Measurements from ENCODE around the gene ARID3A. TPM values are rescaled to one million over a fixed set of nuclear protein-coding genes. Genes with fewer than 3 reads are reported as not detected.
A peak's percentile ranks its signal among the peaks of the same experiment; 100 is the strongest.

The ARID3A gene
- total RNA-seq, 1 experiment from 2014 or later, result 0.85 TPM

- TF ChIP-seq, protein P1, sequence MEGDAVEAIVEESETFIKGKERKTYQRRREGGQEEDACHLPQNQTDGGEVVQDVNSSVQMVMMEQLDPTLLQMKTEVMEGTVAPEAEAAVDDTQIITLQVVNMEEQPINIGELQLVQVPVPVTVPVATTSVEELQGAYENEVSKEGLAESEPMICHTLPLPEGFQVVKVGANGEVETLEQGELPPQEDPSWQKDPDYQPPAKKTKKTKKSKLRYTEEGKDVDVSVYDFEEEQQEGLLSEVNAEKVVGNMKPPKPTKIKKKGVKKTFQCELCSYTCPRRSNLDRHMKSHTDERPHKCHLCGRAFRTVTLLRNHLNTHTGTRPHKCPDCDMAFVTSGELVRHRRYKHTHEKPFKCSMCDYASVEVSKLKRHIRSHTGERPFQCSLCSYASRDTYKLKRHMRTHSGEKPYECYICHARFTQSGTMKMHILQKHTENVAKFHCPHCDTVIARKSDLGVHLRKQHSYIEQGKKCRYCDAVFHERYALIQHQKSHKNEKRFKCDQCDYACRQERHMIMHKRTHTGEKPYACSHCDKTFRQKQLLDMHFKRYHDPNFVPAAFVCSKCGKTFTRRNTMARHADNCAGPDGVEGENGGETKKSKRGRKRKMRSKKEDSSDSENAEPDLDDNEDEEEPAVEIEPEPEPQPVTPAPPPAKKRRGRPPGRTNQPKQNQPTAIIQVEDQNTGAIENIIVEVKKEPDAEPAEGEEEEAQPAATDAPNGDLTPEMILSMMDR (IDR thresholded peaks at IDR 0.05; ENCODE audit: unreplicated experiment), result no peak
- no peak overlapping the region for H3K4me3 Mint-ChIP-seq (ENCODE audit: low read depth, unreplicated experiment)
- H3K36me3 Mint-ChIP-seq (ENCODE audit: insufficient read depth, unreplicated experiment), result peaks cover 8% of the 10 kb centered on the region
- BruUV-seq (replicated peaks), result no TSS peak
- H3K9me3 Mint-ChIP-seq (ENCODE audit: low read depth, unreplicated experiment), result no peaks in the 10 kb centered on the region
- intact Hi-C loops (cut with micrococcal nuclease; ENCODE audit: unreplicated experiment), result no loop called here
- no peaks in the 10 kb centered on the region for H3K4me1 Mint-ChIP-seq (ENCODE audit: low read depth, unreplicated experiment)
- H3K27me3 Mint-ChIP-seq (ENCODE audit: unreplicated experiment), result no peaks in the 10 kb centered on the region
- DNase-seq, result no peak
- H3K27ac Mint-ChIP-seq (ENCODE audit: unreplicated experiment), result no peak overlapping the region
- CTCF ChIA-PET, result no interaction called here
Observed at GRCh38 chr19:990746-991145, 64.9 kb downstream of the ARID3A start.

DNA sequence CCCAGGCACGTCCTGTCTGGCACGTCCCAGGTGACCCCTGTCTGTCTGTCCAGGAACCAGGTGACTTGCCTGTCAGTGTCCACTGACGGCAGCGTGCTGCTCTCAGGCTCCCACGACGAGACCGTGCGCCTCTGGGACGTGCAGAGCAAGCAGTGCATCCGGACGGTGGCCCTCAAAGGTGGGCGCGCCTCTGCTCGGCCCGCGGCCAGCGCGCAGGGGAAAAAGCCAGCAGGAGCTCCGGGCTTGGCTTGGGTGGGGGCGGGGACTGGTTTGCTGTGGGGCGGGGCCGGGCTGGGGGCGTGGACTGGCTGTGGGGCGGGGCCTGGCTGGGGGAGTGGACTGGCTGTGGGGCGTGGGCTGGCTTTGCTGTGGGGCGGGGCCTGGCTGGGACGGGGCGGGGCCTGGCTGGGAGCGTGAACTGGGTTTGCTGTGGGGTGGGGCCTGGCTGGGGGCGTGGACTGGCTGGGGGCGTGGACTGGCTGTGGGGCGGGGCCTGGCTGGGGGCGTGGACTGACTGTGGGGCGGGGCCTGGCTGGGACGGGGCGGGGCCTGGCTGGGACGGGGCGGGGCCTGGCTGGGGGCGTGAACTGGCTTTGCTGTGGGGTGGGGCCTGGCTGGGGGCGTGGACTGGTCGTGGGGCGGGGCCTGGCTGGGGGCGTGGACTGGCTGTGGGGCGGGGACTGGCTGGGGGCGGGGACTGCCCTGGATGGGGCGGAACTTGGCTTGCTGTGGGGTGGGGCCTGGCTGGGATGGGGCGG lies 65.5 kb downstream of the ARID3A start:
- H3K9me3 Mint-ChIP-seq (ENCODE audit: low read depth, unreplicated experiment), result no peaks in the 10 kb centered on the region
- peaks cover 10% of the 10 kb centered on the region for H3K36me3 Mint-ChIP-seq (ENCODE audit: insufficient read depth, unreplicated experiment)
- no peak overlapping the region for H3K4me3 Mint-ChIP-seq (ENCODE audit: low read depth, unreplicated experiment)
- no TSS peak for BruUV-seq (replicated peaks)
- TF ChIP-seq, protein P1 (IDR thresholded peaks at IDR 0.05; ENCODE audit: unreplicated experiment), result no peak
- intact Hi-C loops (cut with micrococcal nuclease; ENCODE audit: unreplicated experiment), result no loop called here
- no peak overlapping the region for H3K27ac Mint-ChIP-seq (ENCODE audit: unreplicated experiment)
- no peaks in the 10 kb centered on the region for H3K27me3 Mint-ChIP-seq (ENCODE audit: unreplicated experiment)
- H3K4me1 Mint-ChIP-seq (ENCODE audit: low read depth, unreplicated experiment), result no peaks in the 10 kb centered on the region
- DNase-seq, result peak; percentile 18
- CTCF ChIA-PET, result no interaction called here

DNA sequence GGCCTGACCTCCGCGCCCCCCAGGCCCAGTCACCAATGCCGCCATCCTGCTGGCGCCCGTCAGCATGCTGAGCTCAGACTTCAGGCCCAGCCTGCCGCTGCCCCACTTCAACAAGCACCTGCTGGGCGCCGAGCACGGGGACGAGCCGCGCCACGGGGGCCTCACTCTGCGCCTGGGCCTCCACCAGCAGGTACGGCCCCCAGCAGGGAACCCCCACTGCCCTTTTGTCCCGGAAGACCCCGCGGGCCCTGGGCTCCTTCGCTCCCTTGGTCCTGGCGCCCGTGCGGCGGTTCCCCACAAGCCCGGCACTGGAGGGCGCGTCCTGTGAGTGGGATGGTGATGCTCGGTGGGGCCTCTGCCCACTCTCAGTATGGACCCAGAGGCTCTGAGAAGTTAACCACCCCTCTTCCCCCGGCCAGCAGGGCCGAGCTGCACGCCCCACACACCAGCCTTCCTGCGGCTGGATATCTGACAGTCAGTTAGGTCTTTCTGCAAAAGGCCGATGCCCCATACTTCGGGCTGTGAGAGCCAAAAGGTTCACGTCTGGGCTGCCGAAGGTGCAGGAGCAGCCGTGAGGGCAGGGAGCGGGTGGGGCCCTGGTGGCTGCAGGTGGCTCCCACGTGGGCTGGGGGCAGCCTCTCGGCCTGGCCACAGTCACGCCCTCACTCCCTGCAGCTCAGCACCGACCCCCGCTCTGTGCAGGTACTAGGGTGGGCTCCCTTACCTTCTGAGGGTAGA lies 66.3 kb downstream of the ARID3A start:
- H3K27me3 Mint-ChIP-seq (ENCODE audit: unreplicated experiment), result no peaks in the 10 kb centered on the region
- no peak overlapping the region for H3K4me3 Mint-ChIP-seq (ENCODE audit: low read depth, unreplicated experiment)
- DNase-seq, result no peak
- H3K27ac Mint-ChIP-seq (ENCODE audit: unreplicated experiment), result no peak overlapping the region
- H3K36me3 Mint-ChIP-seq (ENCODE audit: insufficient read depth, unreplicated experiment), result peaks cover 12% of the 10 kb centered on the region
- no peaks in the 10 kb centered on the region for H3K9me3 Mint-ChIP-seq (ENCODE audit: low read depth, unreplicated experiment)
- CTCF ChIA-PET, result no interaction called here
- TF ChIP-seq, protein P1 (IDR thresholded peaks at IDR 0.05; ENCODE audit: unreplicated experiment), result no peak
- intact Hi-C loops (cut with micrococcal nuclease; ENCODE audit: unreplicated experiment), result no loop called here
- BruUV-seq (replicated peaks), result no TSS peak
- no peaks in the 10 kb centered on the region for H3K4me1 Mint-ChIP-seq (ENCODE audit: low read depth, unreplicated experiment)

GRCh38 chr19:992670-993055 lies 66.8 kb downstream of the ARID3A start:
- CTCF ChIA-PET, result no interaction called here
- no TSS peak for BruUV-seq (replicated peaks)
- Mint-ChIP-seq H3K9me3 (ENCODE audit: low read depth, unreplicated experiment) (no peaks in the 10 kb centered on the region), H3K4me3 (ENCODE audit: low read depth, unreplicated experiment) (no peak overlapping the region), H3K27ac (ENCODE audit: unreplicated experiment) (no peak overlapping the region), H3K36me3 (ENCODE audit: insufficient read depth, unreplicated experiment) (peaks cover 14% of the 10 kb centered on the region), H3K27me3 (ENCODE audit: unreplicated experiment) (peaks cover 3% of the 10 kb centered on the region), H3K4me1 (ENCODE audit: low read depth, unreplicated experiment) (no peaks in the 10 kb centered on the region)
- DNase-seq, result no peak
- TF ChIP-seq, protein P1 (IDR thresholded peaks at IDR 0.05; ENCODE audit: unreplicated experiment), result no peak
- intact Hi-C loops (cut with micrococcal nuclease; ENCODE audit: unreplicated experiment), result no loop called here

Measured in Calu3 (cell line).